ENCODE data around the gene RPS24.

RPS24 gene

GRCh38 chr10:78042752-78043104, 9.1 kb downstream of the RPS24 start:
- no peak overlapping the region for H3K4me3 ChIP-seq (ENCODE audit: low read length)
- no peak for TF ChIP-seq CTCF (conservative IDR thresholded peaks at IDR 0.05; ENCODE audit: low read length)
- no peak for DNase-seq (ENCODE audit: low read depth)

- no peak for DNase-seq (ENCODE audit: low read depth)
- H3K4me3 ChIP-seq (ENCODE audit: low read length): no peak overlapping the region
- TF ChIP-seq CTCF (conservative IDR thresholded peaks at IDR 0.05; ENCODE audit: low read length): no peak
These were observed 10.5 kb downstream of the RPS24 start for GRCh38 chr10:78044179-78044578.

- no peak for TF ChIP-seq CTCF (conservative IDR thresholded peaks at IDR 0.05; ENCODE audit: low read length)
- DNase-seq (ENCODE audit: low read depth): peak; percentile 32
- H3K4me3 ChIP-seq (ENCODE audit: low read length): no peak overlapping the region
These were observed 11.0 kb downstream of the RPS24 start for GRCh38 chr10:78044699-78045098.

GRCh38 chr10:78045237-78045636, 11.6 kb downstream of the RPS24 start:
- DNase-seq (ENCODE audit: low read depth): no peak
- H3K4me3 ChIP-seq (ENCODE audit: low read length): no peak overlapping the region
- no peak for TF ChIP-seq CTCF (conservative IDR thresholded peaks at IDR 0.05; ENCODE audit: low read length)

GRCh38 chr10:78045856-78046255, 12.2 kb downstream of the RPS24 start:
- no peak for DNase-seq (ENCODE audit: low read depth)
- H3K4me3 ChIP-seq (ENCODE audit: low read length): no peak overlapping the region
- no peak for TF ChIP-seq CTCF (conservative IDR thresholded peaks at IDR 0.05; ENCODE audit: low read length)

GRCh38 chr10:78046711-78047269, 13.1 kb downstream of the RPS24 start:
- DNase-seq (ENCODE audit: low read depth): no peak
- TF ChIP-seq CTCF (conservative IDR thresholded peaks at IDR 0.05; ENCODE audit: low read length): no peak
- H3K4me3 ChIP-seq (ENCODE audit: low read length): no peak overlapping the region

GRCh38 chr10:78047314-78047891, 13.7 kb downstream of the RPS24 start:
- H3K4me3 ChIP-seq (ENCODE audit: low read length): no peak overlapping the region
- peak; percentile 81 for DNase-seq (ENCODE audit: low read depth)
- peak; percentile 95 for TF ChIP-seq CTCF (conservative IDR thresholded peaks at IDR 0.05; ENCODE audit: low read length)

All from AG10803 (cell line).